Right atrium auricular region (tissue), 2 donors: ENCODE data around the gene KIF5A. TPM values are rescaled to one million over a fixed set of nuclear protein-coding genes. Genes with fewer than 3 reads are reported as not detected.

Source experiments
- DNase-seq: peaks from one replicate; pipeline ENCODE4 v3.0.0-alpha.2; 2019; ENCODE audit warnings: low spot score
- H3K27ac ChIP-seq, 2 donors: fragments of 200-600 bp; sonication (generic); 1 replicate in 1 of 2; 2 replicates in 1 of 2; pipeline ENCODE4 v1.5.1; 2016 to 2019
- H3K27me3 ChIP-seq, 2 donors: fragments of 200-600 bp; sonication (generic); one replicate each; pipeline versions ENCODE4 v1.5.1 to v1.6.0; 2017 to 2019
- H3K36me3 ChIP-seq: fragments of 200-600 bp; sonication (generic); one replicate; pipeline ENCODE4 v1.5.1; 2016
- H3K4me1 ChIP-seq, 2 donors: fragments of 200-600 bp; sonication (generic); one replicate each; pipeline versions ENCODE4 v1.5.1 to v1.6.0; 2017 to 2019
- H3K4me3 ChIP-seq, 2 donors: fragments of 200-600 bp; sonication (generic); 1 replicate in 1 of 2; 2 replicates in 1 of 2; pipeline ENCODE4 v1.5.1; 2017 to 2019; ENCODE audit warnings: mild to moderate bottlenecking in 1 of 2, moderate library complexity in 1 of 2
- H3K9me3 ChIP-seq, 2 donors: fragments of 200-600 bp; sonication (generic); one replicate each; pipeline ENCODE4 v1.5.1; 2019
- total RNA-seq, 2 donors: library from RNA; depleted of rRNA; stranded (reverse); fragments of >200 nt; gene quantifications; one replicate each; pipeline ENCODE4 v1.1.0, GENCODE V29; 2016
- TF ChIP-seq, protein P1 (sequence below), 2 donors: fragments of 200-600 bp; sonication (generic); IDR thresholded peaks; one replicate each; pipeline ENCODE4 v1.5.1; 2019; ENCODE audit warnings: antibody characterized with exemption in 2 of 2

The KIF5A gene
- total RNA-seq, 2 donors from 2014 or later = 0.11 to 0.12 TPM

DNA sequence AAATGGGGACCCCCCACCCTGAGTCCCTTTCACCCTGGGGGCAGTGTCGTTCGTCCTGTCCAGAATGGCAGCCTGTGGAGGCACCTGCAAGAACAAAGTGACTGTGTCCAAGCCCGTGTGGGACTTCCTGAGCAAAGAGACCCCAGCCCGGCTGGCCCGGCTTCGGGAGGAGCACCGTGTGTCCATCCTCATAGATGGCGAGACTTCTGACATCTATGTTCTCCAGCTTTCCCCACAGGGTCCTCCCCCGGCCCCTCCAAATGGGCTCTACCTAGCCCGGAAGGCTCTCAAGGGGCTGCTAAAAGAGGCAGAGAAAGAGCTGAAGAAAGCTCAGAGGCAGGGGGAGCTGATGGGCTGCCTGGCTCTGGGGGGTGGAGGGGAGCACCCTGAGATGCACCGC lies 57.0 kb downstream of the KIF5A start:
- Histone ChIP-seq H3K9me3 (no peaks in the 10 kb centered on the region), H3K27ac (no peak overlapping the region), H3K4me1 (peaks cover 0 to 51% of the 10 kb centered on the region in 2 donors), H3K4me3 (no peak overlapping the region), H3K36me3 (peaks cover 2% of the 10 kb centered on the region), H3K27me3 (no peaks in the 10 kb centered on the region)
- TF ChIP-seq, protein P1, sequence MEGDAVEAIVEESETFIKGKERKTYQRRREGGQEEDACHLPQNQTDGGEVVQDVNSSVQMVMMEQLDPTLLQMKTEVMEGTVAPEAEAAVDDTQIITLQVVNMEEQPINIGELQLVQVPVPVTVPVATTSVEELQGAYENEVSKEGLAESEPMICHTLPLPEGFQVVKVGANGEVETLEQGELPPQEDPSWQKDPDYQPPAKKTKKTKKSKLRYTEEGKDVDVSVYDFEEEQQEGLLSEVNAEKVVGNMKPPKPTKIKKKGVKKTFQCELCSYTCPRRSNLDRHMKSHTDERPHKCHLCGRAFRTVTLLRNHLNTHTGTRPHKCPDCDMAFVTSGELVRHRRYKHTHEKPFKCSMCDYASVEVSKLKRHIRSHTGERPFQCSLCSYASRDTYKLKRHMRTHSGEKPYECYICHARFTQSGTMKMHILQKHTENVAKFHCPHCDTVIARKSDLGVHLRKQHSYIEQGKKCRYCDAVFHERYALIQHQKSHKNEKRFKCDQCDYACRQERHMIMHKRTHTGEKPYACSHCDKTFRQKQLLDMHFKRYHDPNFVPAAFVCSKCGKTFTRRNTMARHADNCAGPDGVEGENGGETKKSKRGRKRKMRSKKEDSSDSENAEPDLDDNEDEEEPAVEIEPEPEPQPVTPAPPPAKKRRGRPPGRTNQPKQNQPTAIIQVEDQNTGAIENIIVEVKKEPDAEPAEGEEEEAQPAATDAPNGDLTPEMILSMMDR (IDR thresholded peaks at IDR 0.05) = no peak
- no peak for DNase-seq

DNA sequence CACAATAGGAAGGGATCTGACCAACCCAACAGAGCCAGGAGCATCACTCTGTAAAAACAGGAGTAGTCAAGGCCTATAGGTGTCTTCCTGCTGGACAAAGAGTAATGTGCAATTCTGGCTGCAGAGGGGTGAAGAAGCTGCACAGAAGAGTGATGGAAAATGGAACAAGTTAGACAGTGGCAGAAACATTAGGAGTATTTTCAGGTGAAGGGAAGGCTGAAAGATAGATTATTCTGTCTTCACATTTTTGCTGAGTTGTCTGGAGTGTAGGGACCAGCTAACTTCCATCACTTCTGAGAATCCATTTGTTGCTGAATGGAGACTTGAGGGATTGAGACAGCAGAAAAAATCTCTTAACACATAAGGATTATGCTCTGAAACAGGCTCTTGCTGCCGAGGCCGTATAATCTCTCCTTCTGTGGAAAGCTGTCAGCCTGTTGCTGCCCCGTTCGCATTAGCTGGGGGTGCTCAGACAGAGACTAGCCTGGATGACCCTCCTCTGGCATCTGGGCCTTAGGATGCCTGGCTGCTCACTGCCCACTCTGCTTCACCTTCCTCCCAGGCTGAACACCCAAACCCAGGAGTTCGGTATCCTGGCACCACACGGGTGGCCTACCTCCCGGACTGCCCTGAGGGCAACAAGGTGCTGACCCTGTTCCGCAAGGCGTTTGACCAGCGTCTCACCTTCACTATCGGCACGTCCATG lies 58.3 kb downstream of the KIF5A start:
- DNase-seq = no peak
- no peaks in the 10 kb centered on the region for H3K27me3 ChIP-seq
- TF ChIP-seq, protein P1 (IDR thresholded peaks at IDR 0.05) = no peak
- peak overlapping the region in 1 of 2 donors; percentile 85 for H3K27ac ChIP-seq
- H3K4me3 ChIP-seq = no peak overlapping the region
- H3K4me1 ChIP-seq = peaks cover 0 to 63% of the 10 kb centered on the region in 2 donors
- no peaks in the 10 kb centered on the region for H3K9me3 ChIP-seq
- no peaks in the 10 kb centered on the region for H3K36me3 ChIP-seq

DNA sequence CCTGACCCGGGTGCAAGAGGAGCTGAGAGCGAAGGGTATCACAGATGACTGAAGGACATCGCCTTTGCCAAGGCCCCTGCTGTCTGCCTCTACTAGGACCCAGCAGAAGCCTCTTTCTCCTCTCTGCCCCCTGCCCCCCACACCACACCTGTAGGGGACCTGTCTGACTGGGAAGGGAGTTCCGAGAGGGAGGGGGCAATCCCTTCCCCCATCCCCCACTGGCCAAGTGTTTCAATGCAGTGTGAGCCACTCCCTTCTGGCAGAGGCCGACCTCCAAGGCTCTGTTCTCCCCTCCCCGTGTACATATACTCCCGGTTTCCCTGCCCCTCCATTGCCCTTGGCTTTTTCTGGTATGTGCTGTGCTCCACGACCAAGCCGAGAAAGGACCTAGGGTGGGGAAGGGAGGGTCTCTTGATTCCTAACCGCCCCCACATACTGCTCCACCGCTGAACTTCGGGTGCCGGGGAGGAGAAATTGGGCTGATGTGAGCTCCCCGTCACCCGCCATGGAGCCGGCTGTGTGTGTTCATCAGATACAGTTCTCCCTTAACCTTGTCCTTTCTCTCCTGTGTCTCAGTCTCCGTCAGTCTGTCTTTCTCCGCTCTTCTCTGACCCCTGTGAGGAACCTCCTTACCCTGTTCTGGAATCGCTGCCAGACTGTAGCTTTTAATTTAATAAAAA lies 59.4 kb downstream of the KIF5A start:
- Histone ChIP-seq H3K4me3 (no peak overlapping the region), H3K4me1 (peaks cover 0 to 62% of the 10 kb centered on the region in 2 donors), H3K27ac (peak overlapping the region; percentile 85 to 87), H3K27me3 (no peaks in the 10 kb centered on the region), H3K9me3 (no peaks in the 10 kb centered on the region), H3K36me3 (no peaks in the 10 kb centered on the region)
- DNase-seq = no peak
- TF ChIP-seq, protein P1 (IDR thresholded peaks at IDR 0.05) = no peak

DNA sequence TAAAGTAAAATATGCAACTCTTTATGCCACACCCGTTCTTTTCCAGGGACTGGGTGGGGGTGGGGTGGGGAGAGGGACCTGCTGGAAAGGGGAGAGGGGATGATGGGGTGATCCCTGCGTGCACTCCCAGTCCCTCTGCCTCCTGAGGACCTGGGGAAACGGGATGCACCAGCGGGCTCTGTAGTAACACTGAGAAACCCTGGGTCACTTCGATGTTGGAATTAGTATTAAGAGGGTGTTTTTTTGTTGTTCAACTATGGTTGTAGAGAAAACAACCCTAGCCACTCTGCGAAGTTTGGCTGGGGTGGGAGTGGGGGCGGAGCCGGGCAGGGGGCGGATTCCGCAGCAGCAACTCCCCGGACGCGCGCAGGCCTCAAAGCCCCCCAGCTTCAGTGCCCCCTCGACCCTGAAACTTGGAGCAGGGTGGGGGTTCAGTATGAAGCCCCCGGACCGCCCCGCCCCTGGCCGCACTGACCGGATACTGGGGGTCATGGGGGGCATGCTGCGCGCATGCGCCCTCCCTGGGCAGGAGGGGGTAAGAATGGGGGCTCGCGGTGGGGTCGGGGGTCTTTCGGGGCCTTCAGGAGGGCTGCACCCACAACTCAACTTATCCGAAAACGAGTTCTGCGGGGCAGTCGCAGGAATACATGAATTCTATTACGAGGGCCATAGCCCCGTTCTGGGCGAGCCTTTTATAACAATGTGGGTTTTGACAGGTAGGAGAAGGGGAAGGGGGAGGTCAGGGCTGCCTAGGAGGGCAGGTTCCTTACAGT lies 60.1 kb downstream of the KIF5A start:
- H3K27ac ChIP-seq = peak overlapping the region; percentile 85 to 87
- H3K4me3 ChIP-seq = peak overlapping the region; percentile 78 to 82
- no peaks in the 10 kb centered on the region for H3K27me3 ChIP-seq
- TF ChIP-seq, protein P1 (IDR thresholded peaks at IDR 0.05) = no peak
- H3K4me1 ChIP-seq = peaks cover 0 to 59% of the 10 kb centered on the region in 2 donors
- no peaks in the 10 kb centered on the region for H3K9me3 ChIP-seq
- no peaks in the 10 kb centered on the region for H3K36me3 ChIP-seq
- no peak for DNase-seq

DNA sequence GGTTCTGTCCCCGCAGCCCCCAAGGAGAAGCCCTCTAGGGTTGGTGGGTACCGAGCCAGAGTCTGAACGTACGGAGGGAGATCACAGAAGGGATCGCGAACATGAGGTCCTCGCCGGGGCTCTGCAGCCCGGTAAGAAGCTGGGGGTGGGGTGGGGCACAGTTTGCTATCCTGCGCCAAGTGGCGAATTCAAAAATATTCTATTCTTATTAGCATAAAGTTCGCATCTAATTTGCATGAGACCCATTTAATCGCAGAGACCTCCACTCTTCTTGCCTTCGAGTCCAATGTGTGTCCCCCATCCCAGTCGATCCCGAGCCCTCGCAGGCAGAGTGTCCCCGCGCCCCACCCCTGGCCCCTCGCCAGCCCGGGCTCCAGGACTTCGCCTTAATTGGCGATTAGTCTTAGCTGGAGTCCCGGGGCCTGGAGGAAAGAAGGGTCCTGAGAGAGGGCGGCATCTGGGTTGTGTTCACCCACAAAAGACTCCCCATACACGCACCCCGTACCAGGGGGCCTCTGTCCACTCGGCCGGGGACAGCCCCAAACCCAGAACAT lies 60.8 kb downstream of the KIF5A start:
- Histone ChIP-seq H3K4me3 (peak overlapping the region; percentile 78 to 82), H3K27ac (peak overlapping the region; percentile 85 to 87), H3K9me3 (no peaks in the 10 kb centered on the region), H3K4me1 (peaks cover 0 to 52% of the 10 kb centered on the region in 2 donors), H3K27me3 (no peaks in the 10 kb centered on the region), H3K36me3 (no peaks in the 10 kb centered on the region)
- DNase-seq = no peak
- TF ChIP-seq, protein P1 (IDR thresholded peaks at IDR 0.05) = no peak
